ENCODE data around the gene LCOR.

GRCh38 chr10:96834120-96834519, 2.0 kb downstream of the LCOR start:
- TF ChIP-seq CREB5 (CRISPR knock-in tag; IDR thresholded peaks at IDR 0.05; ENCODE audit: low read depth) = no peak
- TF ChIP-seq PATZ1 (CRISPR knock-in tag; IDR thresholded peaks at IDR 0.05; ENCODE audit: borderline replicate concordance) = no peak
- no peak for TF ChIP-seq ZC3H10 (CRISPR knock-in tag; IDR thresholded peaks at IDR 0.05)
- TF ChIP-seq CSRNP3 (CRISPR knock-in tag; IDR thresholded peaks at IDR 0.05) = no peak
- no peak for TF ChIP-seq ESRRG (CRISPR knock-in tag; IDR thresholded peaks at IDR 0.05)
- TF ChIP-seq ZFP3 (CRISPR knock-in tag; IDR thresholded peaks at IDR 0.05) = no peak
- TF ChIP-seq TSHZ2 (CRISPR knock-in tag; IDR thresholded peaks at IDR 0.05) = no peak
- no peak for TF ChIP-seq GLIS3 (CRISPR knock-in tag; IDR thresholded peaks at IDR 0.05)
- TF ChIP-seq ZNF70 (CRISPR knock-in tag; IDR thresholded peaks at IDR 0.05) = no peak
- no peak for TF ChIP-seq SNAI2 (CRISPR knock-in tag; IDR thresholded peaks at IDR 0.05)
- no peak for TF ChIP-seq CSDC2 (CRISPR knock-in tag; IDR thresholded peaks at IDR 0.05)

Measured in SK-N-SH treated with all-trans-retinoic acid at 6 μM for 48 hours (cell line).